IPS-NIHi7 (cell line): ENCODE data around the gene CPA5.

Experiments
- DNase-seq: peaks from one replicate; pipeline ENCODE4 v3.0.0; 2012; ENCODE audit warnings: mixed read lengths; ENCODE audit errors: extremely low spot score

Gene CPA5

DNA sequence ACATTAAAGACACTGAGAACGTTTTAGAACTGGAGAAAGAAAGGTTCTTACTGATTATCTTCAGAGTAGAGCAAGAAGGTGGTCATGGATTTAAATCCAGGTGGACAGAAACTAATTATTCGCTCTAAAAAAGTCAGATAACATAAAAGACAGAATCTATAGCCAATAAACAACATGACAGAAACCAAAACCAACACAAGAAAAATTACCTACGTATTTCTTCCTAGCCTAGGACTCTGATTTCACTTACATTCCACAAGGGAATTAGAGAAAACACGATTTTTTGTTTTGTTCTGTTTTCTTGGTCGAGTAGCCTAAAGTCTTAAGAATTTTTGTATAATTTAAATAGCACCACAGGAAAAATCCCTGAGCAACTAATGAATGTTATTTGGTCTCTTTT lies 50.8 kb downstream of the CPA5 start:
- DNase-seq: no peak

DNA sequence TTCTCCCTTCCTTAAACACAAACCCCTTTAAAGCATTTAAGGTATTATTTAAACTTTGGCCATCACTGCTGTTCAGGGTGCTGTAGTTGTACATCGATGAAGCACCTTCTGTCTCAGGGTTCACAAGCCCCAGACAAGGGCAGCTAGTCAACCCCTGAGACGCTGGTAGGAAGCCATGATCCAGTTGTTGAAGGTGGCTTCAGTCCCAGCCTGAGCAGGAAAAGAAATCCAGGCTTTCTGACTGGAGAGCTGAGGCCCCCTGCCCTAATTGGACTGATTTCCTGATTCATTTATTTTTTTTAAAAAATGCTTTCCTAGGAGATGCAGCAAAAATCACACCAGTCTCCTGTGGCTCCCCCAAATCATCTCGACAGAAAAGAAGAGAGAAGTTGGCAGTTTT lies 51.5 kb downstream of the CPA5 start:
- no peak for DNase-seq

DNA sequence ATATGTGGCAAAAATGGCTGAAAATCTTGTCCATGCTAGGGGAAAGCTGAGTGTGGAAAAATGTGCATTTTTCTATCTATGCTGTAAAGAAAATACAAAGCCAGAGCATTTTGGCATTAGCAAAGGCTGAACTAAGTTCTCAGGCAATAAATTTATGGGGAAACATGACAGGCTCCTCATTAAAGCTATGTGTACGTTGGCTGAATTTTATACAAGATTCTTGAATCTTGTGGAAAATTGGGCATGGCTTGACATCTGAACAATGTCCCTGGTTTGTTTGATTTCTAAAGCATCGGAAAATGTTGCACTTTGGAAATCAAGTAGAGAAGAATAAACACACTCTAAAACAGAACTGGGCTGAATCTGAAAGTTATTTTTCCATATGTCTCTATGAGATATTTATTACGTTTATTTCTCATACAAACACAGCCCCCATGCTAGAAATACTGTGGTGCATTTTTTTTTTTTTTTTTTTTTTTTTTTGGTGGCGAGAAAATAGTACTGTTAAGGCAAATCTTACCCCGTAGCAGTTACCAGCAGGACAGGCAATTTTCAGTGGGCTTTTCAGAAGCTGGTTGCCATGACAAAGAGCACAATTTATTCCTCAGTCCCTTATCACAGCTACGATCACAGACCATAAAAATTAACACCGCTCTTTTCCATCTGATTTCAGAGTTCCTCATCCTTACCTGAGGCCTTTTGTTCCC lies 52.6 kb downstream of the CPA5 start:
- no peak for DNase-seq

DNA sequence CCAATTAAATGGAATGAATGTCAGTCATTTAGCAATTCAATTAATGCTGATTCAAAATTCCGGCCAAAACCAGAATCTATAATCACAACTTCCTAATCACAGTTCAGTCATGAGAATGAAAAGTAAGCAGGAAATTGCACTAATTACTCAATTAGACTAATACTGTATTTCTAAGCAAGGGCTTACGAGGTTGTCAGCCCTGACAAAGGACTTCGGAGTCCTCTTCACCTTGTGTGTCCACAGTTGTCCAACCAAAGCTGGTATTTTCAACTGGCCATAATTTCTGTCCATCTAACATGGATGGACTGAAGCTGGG lies 53.1 kb downstream of the CPA5 start:
- DNase-seq: no peak

DNA sequence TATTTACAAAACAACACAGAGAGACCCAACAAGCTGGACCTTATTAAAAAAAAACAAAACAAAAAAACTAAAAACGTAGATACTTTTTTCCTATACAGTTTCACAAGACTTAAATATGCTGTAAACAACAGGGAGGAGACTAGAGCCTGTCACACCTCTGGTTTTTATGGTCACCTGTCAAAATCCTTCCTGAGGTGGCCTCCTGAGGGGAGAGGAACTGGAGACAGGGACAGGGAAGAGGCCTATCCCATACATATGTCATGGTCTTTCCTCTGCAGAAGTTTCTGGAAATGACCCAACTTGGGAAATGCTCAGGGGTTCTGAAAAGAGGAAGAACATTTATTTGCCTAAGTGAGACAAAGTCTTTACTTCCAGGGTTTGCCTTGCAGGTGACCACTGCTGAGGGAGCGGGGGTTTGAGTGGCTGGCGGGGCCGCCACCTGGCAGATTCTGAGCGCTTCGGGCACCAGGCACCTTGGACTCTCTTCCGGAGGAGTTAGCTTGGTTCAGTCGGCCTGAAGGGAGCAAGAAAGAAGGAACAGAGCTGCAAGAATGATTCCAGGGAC lies 54.0 kb downstream of the CPA5 start:
- no peak for DNase-seq

DNA sequence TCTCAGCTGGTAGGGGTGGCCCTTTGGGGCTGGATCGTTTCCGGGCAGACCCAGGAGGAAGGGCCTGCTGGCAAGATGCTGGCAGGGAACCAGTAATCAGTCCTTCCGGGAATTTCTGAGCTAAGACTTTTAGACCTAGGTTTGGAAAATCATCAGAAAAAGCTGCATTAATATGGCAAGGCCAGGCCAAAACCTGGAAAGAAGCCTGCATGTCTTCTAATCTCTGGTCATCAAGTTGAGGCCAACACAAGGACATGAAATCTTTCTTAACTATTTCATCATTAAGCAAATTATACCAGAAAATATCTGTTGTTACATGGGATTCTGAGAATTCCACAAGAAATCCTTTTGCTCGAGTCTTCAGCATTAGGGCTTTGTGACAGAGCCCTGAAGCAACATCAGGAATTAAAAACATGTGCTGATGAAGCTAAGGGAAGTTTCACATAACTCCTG lies 55.5 kb downstream of the CPA5 start:
- no peak for DNase-seq

DNA sequence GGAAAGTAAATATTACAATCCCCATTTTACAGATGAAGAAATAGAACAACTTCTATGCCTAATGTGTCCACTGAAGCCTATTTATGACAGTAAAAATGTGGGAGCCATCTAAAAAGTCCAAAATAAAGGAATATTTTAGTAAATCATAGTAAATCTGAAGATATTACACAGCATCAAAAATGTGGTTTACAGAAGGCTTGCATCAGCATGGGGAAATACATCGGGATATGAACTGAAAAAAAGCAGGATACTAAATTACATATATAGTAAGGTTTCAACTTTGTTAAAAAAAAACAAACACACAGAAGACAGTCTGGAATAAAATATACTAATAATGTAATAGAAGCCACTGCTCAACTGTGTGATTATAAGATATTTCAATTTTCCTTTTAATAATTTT lies 56.5 kb downstream of the CPA5 start:
- DNase-seq: no peak

DNA sequence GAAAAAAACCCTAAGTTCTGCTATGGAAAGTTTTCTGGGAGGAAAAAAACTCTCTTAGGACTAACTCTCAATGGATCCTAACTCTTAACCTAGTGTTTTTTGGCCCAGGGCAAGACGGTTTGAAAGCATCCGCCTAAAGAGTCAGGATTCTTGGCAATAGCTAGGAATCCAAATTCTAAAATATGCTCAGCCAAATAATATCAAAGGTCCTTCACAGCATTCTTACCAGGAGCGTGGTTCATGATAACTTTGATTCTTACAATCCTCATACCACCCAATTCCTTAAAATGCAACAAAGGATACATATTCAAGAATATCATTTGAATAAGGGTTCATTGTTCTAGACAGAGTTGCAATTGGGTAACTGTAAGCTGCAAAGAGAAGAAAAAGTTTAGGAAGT lies 57.0 kb downstream of the CPA5 start:
- DNase-seq: no peak

DNA sequence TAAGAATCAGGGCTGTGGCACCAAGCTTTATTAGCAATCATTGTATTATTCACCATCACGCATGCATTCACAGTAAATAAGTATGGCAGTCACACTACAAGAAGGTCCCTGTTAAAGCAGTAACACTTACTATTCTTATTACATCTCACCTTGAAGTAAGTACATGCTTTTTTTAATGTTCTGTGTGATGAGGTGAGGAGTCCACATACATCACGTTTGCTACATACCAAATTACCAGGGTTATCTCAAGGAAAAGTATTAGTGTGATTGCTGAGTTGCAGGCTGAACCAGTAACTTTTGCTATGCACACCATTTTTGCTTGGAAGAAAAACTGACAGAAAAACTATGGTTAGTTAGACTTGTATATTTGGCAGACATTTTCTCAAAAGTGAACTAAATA lies 60.4 kb downstream of the CPA5 start:
- no peak for DNase-seq

DNA sequence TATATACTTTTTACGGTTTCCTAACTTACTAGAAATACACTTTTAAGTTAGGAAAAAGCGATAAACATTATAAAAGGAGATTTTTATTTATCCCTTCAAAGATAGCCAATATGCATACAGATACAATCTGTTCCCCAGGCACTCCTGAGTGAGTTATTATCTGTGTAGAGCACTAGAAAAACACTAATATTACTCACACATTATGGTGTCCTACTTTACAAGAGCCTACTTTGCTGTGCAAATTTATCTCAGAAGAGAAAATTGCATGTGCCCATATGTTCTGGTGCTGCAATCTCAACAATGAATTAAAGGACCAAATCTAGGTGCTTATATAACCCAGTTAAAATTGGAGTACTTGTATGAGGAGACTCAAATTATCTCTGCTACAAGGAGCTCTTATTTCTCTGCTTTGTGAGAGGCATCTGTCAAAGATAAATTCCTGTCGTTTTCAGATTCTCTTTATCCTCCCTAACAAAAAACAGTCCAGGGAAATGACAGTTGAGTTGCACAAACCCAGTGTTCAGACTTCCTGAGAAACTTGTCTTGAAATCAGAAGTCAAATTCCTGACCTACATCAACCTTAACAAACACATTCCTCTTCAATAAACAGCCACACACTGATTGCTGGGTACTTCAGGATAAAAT lies 64.6 kb downstream of the CPA5 start:
- DNase-seq: no peak

DNA sequence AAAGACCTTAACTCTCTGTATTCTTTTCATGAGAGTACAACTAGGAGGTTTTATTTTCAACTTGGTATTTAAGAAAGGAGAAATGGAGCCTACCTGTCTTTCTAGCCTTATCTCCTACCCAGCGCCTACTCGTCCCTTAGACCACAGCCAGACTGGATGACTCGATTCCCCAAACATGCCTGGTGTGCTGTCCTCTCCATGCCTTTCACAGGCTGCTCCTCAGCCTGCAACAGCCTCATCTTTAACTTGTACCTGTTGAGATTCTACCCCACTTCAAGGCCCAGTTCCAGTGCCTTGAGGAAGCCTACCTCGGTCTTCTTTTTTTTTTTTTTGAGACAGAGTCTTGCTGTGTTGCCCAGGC lies 65.1 kb downstream of the CPA5 start:
- no peak for DNase-seq

DNA sequence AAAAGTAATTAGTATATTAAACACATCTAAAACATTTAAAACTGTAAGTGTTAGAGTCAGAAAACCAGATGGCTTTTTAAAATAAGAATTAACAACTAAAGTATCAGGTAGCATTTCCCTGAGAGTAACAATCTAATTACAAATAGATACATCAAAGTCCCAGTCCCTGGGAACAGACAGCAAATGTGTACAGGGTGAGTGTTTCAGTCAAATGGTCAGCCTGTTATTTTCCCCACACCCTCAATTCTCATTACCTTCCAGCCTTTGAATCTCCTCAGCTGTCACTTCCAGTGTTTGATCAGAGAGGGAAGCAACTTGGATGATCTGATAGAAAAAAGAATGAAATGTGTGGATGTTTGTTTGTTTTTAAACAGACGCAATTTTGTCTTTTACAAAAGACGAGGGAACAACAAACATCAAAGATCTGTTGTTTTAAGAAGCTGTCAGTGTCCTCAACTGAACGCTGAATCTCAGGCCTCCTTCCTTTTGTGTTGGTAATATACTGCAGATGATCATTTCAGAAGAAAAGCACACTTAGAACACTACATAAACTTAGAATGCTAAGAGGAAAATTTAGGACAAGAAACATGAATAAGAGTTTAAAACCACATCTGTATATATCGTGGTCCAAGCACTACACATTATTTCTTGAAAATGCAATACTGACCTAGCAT lies 66.4 kb downstream of the CPA5 start:
- DNase-seq: no peak

DNA sequence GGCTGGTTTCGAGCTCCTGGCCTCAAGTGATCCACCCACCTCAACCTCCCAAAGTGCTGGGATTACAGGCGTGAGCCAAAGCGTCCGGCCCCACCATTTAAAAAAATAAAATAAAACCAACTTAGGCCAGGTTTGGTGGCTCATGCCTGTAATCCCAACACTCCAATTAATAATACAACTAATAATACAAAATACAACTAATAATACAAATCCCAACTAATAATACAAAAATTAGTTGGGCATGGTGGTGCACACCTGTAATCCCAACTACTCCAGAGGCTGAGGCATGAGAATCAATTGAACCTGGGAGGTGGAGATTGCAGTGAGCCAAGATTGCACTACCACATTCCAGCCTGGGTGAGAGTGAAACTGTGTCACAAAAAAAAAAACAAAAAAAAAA lies 68.6 kb downstream of the CPA5 start:
- no peak for DNase-seq

DNA sequence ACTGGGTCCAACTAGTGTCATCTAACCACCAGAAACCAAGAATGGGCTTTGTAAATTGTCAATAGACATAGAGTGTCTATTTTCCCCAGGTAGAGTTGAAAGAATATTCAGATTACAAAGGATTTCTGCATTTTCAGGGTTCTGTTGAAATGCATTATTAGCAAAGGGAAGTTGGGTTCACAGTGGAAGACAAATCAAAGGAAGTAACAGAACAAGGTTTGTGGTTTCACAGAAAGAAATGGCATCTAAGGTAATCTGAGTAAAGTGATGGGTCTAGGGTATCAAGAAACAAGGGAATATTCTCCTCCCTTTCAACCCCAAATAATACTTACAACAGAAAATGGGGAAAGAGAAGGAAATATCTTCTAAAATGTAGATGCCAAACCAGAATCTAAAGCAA lies 70.4 kb downstream of the CPA5 start:
- DNase-seq: no peak

DNA sequence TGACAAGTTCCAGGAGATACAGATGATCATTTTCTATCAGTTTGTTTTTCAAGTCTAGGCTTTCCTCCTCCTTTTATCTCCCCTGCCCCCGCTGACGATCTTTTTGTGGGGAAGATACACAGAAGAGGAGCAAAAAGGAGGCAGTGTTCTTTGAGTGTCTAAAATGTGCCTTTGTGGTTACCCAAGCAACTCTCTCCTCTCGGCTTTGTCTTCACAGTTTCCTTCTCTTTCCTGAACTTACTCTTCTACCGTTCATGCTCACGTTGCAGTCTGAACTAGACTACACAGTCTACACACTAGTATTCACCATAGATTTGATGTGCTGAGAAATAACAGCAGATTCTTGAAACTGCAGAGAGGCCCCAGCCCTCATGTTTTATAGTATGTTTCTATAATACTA lies 72.6 kb downstream of the CPA5 start:
- DNase-seq: no peak

DNA sequence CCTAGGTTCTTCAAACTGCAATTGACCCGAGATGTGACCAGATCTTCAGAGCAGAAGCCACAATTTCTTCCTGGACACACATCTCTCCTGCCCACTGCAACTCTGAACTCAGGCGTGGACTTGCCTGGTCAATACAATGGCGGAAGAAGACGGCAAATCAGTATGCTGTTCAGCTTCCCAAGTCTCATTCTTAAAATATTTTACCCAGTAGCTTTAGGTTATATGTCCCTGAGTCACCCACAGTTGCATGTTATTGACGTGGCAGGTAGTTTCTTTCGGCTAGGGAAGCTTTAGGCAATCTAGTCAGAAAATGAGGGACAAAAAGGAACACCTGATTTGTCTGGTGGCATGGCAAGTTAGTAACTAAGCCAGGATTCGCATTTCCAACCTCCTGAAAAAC lies 73.7 kb downstream of the CPA5 start:
- DNase-seq: no peak
